Small intestine (tissue), 16 donors: ENCODE measurements around the gene ARL5B. TPM values are rescaled to one million over a fixed set of nuclear protein-coding genes. Genes with fewer than 3 reads are reported as not detected.
A peak's percentile ranks its signal among the peaks of the same experiment; 100 is the strongest.

Source experiments
- DNase-seq, 2 donors: peaks; one replicate each; pipeline versions ENCODE4 v3.0.0 to v3.0.0-alpha.2; 2013
- FAIRE-seq: peaks from 2 replicates; lab custom pipeline; 2012; peaks lifted over from hg19 to GRCh38; lab: Jason Lieb, UNC
- H3K27ac ChIP-seq, 3 donors: one replicate each; pipeline ENCODE4 v1.5.1; 2013; ENCODE audit warnings: low read length in 2 of 3, mild to moderate bottlenecking in 2 of 3, control low read depth in 1 of 3, inconsistent platforms in 1 of 3, low read depth in 1 of 3, moderate library complexity in 1 of 3
- H3K27me3 ChIP-seq, 3 donors: one replicate each; pipeline ENCODE4 v1.6.1; 2013; ENCODE audit warnings: low read length in 3 of 3, inconsistent platforms in 1 of 3; ENCODE audit not compliant: control insufficient read depth in 3 of 3, insufficient read depth in 3 of 3
- H3K36me3 ChIP-seq, 3 donors: one replicate each; pipeline ENCODE4 v1.6.1; 2013; ENCODE audit warnings: low read length in 3 of 3, inconsistent platforms in 1 of 3, low read depth in 1 of 3, mild to moderate bottlenecking in 1 of 3, moderate library complexity in 1 of 3; ENCODE audit not compliant: control insufficient read depth in 3 of 3, insufficient read depth in 2 of 3
- H3K4me1 ChIP-seq, 3 donors: one replicate each; pipeline ENCODE4 v1.6.1; 2013; ENCODE audit warnings: low read length in 2 of 3, inconsistent platforms in 1 of 3, low read depth in 1 of 3, mild to moderate bottlenecking in 1 of 3, moderate library complexity in 1 of 3; ENCODE audit not compliant: control insufficient read depth in 3 of 3, insufficient read depth in 2 of 3
- H3K4me3 ChIP-seq, 3 donors: one replicate each; pipeline ENCODE4 v1.5.1; 2013; ENCODE audit warnings: low read length in 3 of 3, control low read depth in 1 of 3, inconsistent platforms in 1 of 3, low read depth in 1 of 3, mild to moderate bottlenecking in 1 of 3, moderate library complexity in 1 of 3
- H3K9me3 ChIP-seq, 2 donors: one replicate each; pipeline ENCODE4 v1.6.1; 2013; ENCODE audit warnings: low read depth in 1 of 2, low read length in 1 of 2; ENCODE audit not compliant: control insufficient read depth in 2 of 2, insufficient read depth in 1 of 2
- WGBS, 3 donors: extraction: QIAGEN DNeasy Blood & Tissue Kit; methylation state at CpG; one replicate each; pipeline ENCODE4 v1.1.7; 2013; 5-methylcytosine and 5-hydroxymethylcytosine counted together
- long read RNA-seq, 10 donors: transcript quantifications; one replicate each; lab custom pipeline, GENCODE V29; 2026
- polyA plus RNA-seq, 4 donors: library from polyadenylated mRNA; stranded (reverse) in 3 of 4; unstranded in 1 of 4; fragments of 200-250 nt in 3 of 4; fragments of 120-200 nt in 1 of 4; gene quantifications; one replicate each; pipeline versions ENCODE4 v1.2.1 to v1.2.3, GENCODE V29; 2013
- donor health status: healthy with polysubstance abuse.
- donor health status: control.
- donor health status: control.
- donor health status: Bipolar disorder and iron deficiency.
- donor health status: healthy.

The ARL5B gene
- 10 to 100 TPM in 1 of 4 donors, 1 to 10 TPM in 3; 5.9 to 37.7 (median 7.0) TPM for polyA plus RNA-seq
- long read RNA-seq, donor 1, full-length matches to known transcripts: 11 of 11 reads
- long read RNA-seq, donor 1, partial matches to known transcripts: 0 of 11 reads
- long read RNA-seq, donor 1, other reads (novel, unspliced or antisense): 0 of 11 reads
- long read RNA-seq, donor 2, full-length matches to known transcripts: 4 of 4 reads
- long read RNA-seq, donor 2, partial matches to known transcripts: 0 of 4 reads
- long read RNA-seq, donor 2, other reads (novel, unspliced or antisense): 0 of 4 reads
- long read RNA-seq, donor 3, full-length matches to known transcripts: 7 of 7 reads
- long read RNA-seq, donor 3, partial matches to known transcripts: 0 of 7 reads
- long read RNA-seq, donor 3, other reads (novel, unspliced or antisense): 0 of 7 reads
- long read RNA-seq, donor 4: 0 reads
- long read RNA-seq, donor 5, full-length matches to known transcripts: 1 of 1 reads
- long read RNA-seq, donor 5, partial matches to known transcripts: 0 of 1 reads
- long read RNA-seq, donor 5, other reads (novel, unspliced or antisense): 0 of 1 reads
- long read RNA-seq, donor 6, full-length matches to known transcripts: 11 of 11 reads
- long read RNA-seq, donor 6, partial matches to known transcripts: 0 of 11 reads
- long read RNA-seq, donor 6, other reads (novel, unspliced or antisense): 0 of 11 reads
- long read RNA-seq, donor 7: 0 reads
- long read RNA-seq, donor 8: 0 reads
- long read RNA-seq, donor 9, full-length matches to known transcripts: 4 of 4 reads
- long read RNA-seq, donor 9, partial matches to known transcripts: 0 of 4 reads
- long read RNA-seq, donor 9, other reads (novel, unspliced or antisense): 0 of 4 reads
- long read RNA-seq, donor 10, full-length matches to known transcripts: 6 of 6 reads
- long read RNA-seq, donor 10, partial matches to known transcripts: 0 of 6 reads
- long read RNA-seq, donor 10, other reads (novel, unspliced or antisense): 0 of 6 reads

DNA sequence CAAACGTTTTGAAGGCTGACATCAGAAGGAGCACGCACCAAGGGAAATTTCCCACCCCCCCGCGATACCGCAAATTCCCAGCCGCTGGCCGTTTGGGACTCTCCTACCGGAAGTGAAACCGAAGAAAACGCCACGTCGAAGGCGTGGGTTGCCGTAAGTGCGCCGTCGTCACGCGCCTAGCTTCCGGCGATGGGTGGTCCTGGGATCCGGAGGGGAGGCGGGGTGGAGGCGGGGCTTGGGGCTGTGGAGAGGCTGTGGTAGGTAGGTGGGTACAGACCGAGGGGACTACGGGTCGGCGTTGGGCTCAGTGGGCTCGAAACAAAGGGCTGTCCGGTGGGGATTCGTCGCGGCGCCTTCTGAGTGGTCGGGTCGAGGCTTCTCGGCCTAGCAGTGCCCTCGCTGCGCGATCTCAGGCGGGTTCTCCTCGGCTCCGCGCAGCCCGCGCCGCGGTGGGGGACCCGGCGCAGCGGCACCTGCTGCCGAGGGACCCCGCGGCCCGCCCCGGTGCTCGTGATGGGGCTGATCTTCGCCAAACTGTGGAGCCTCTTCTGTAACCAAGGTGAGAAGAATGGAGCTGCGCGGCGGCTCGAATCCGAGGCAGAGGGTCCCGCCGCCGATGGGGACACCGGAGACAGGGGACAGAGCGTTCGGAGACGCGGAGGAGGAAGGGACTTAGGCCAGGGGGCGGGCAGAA is at the start of gene ARL5B:
ARL5B (plus strand) TSS at position 307 of the 694 bp plus-strand sequence; CDS start at position 514, 207 bp downstream.
- 0 to 1% (median 1%) methylated on average over 62 to 72 of the region's 72 CpGs for WGBS, 3 donors
- FAIRE-seq: no peak

DNA sequence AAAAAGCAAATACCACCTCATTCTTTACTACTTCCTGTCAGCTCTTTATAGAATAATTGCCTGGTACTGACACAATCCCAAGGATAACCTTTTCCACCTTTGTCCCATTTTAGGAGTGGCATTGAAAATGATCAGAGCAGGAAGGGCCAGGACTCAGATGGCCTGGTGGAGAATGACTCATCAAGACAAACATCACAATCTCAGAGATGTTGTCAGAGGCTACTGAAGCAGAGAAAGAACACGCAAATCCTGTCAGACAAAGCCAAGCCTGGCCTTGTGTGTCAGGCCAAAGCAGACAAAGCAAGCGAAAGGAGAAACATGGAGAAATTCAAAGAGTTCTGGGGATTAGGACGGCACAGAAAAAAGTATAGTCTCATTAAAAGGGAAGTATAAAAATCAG is 48.7 kb upstream of the ARL5B start:
- H3K27me3 ChIP-seq: no peaks in the 10 kb centered on the region
- peaks cover 2 to 14% (median 3%) of the 10 kb centered on the region in 3 donors for H3K36me3 ChIP-seq
- FAIRE-seq (no peak), DNase-seq (peak; percentile 83 to 90)
- peaks cover 0 to 11% (median 5%) of the 10 kb centered on the region in 3 donors for H3K4me1 ChIP-seq
- no peak overlapping the region for H3K4me3 ChIP-seq
- no peaks in the 10 kb centered on the region for H3K9me3 ChIP-seq
- 54 to 73% (median 71%) methylated on average over 3 of the region's 3 CpGs for WGBS, 3 donors
- H3K27ac ChIP-seq: peak overlapping the region; percentile 55 to 71 (median 58)

More for the DNA sequence above, at the start of gene ARL5B:
- peak within 1 kb of the TSS; percentile 92 to 99 (median 96) for H3K27ac ChIP-seq
- H3K4me3 ChIP-seq: peak within 1 kb of the TSS; percentile 74 to 86 (median 82)
- H3K27me3 ChIP-seq: no peaks in the 10 kb centered on the region
- peak; percentile 97 to 99 for DNase-seq
- no peaks in the 10 kb centered on the region for H3K9me3 ChIP-seq
- H3K36me3 ChIP-seq: peaks cover 0 to 13% (median 0%) of the 10 kb centered on the region in 3 donors
- peaks cover 0 to 11% (median 11%) of the 10 kb centered on the region in 3 donors for H3K4me1 ChIP-seq

DNA sequence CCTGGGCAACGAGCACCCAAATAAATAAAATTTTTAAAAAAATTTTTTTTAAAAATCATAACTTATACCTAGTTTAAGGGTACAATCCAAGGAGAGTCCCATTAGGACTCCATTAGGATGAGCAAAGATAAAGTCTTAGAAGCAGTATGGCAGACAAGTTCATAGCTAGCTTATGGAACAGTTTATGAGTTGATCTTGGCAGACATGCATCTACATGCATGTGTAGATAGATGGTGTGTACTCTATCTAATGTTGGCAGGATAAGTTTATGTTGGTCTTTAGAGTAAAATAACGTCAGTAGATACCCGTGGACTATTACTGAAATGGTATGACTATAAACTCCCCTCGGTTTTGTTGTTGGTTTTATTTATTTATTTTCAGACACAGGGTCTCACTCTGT is 48.1 kb upstream of the ARL5B start:
- Histone ChIP-seq H3K27ac (peak overlapping the region in 1 of 3 donors; percentile 58), H3K4me3 (no peak overlapping the region), H3K9me3 (no peaks in the 10 kb centered on the region), H3K4me1 (peaks cover 0 to 11% (median 5%) of the 10 kb centered on the region in 3 donors), H3K36me3 (peaks cover under 1 to 14% (median 2%) of the 10 kb centered on the region in 3 donors), H3K27me3 (no peaks in the 10 kb centered on the region)
- DNase-seq (no peak), FAIRE-seq (no peak)
- 97 to 98% (median 98%) methylated on average over 4 of the region's 4 CpGs for WGBS, 3 donors

GRCh38 chr10:18615618-18616017 is 43.6 kb upstream of the ARL5B start:
- H3K4me1 ChIP-seq: peaks cover 0 to 3% (median 0%) of the 10 kb centered on the region in 3 donors
- H3K9me3 ChIP-seq: no peaks in the 10 kb centered on the region
- 89 to 95% (median 91%) methylated on average over 4 of the region's 4 CpGs for WGBS, 3 donors
- FAIRE-seq (no peak), DNase-seq (no peak)
- no peaks in the 10 kb centered on the region for H3K27me3 ChIP-seq
- no peak overlapping the region for H3K27ac ChIP-seq
- no peak overlapping the region for H3K4me3 ChIP-seq
- peaks cover 2 to 6% (median 2%) of the 10 kb centered on the region in 3 donors for H3K36me3 ChIP-seq

DNA sequence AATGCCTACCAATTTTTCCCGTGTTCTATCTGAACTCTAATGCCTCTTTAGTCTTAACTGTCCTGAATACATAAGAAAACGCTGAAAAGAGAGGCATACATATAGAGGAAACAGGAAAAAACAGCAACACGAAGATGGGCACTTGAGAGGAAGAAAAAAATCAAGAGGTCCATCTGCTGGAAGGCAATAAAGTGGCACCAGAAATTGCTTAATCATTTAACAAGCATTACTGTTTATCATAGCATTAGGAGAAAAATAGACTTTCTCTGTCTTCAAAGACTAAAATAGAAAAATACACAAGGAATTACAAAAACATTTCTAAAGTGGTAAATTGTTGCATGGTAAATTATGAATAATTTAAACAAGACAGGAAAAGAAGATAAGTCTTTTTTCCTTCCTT is 42.9 kb upstream of the ARL5B start:
- H3K9me3 ChIP-seq: no peaks in the 10 kb centered on the region
- no peak overlapping the region for H3K27ac ChIP-seq
- no peaks in the 10 kb centered on the region for H3K27me3 ChIP-seq
- FAIRE-seq: no peak
- H3K4me3 ChIP-seq: no peak overlapping the region
- peaks cover 0 to 3% (median 0%) of the 10 kb centered on the region in 3 donors for H3K4me1 ChIP-seq
- peaks cover 1 to 6% (median 2%) of the 10 kb centered on the region in 3 donors for H3K36me3 ChIP-seq
- WGBS, 3 donors: 57 to 63% (median 62%) methylated on average over 3 of the region's 3 CpGs
- no peak for DNase-seq

DNA sequence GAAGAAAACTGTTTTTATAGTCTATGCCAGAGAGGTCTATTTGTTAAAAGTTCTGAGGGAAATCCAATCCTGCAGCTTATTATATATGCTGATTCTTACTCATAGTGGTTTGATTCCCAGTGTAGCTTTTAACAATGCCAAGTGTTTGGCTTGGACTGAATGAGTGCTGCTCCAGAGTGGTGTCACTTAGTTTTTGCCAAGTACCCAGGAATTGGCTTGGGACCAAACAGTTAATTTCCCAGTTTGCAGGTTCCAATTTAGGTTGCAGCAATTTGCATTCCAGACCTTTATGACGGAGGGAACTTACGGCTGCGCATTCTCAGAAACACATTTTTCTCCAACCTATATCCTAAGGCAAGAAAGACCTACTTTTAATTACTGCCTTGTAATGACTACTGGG is 40.2 kb upstream of the ARL5B start:
- 98 to 99% (median 98%) methylated on average over 3 of the region's 3 CpGs for WGBS, 3 donors

DNA sequence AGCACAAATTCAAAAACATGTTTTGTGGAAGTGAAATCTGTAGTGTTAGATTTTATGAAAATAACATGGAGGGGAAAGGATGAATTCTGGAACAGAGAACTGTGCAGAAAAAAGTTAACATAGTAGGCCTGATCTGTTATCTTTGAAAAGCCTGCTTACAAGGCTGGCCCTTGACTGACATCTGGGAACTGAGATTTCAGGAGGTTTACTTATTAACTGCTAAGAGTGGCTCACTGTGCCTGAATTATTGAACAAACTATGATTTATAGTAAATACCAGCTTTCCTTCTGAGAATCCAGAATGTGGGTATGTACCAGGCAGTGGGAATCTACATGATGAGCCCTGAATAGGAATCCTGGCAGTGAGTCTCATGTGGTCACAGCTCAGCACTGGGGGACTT is 38.4 kb upstream of the ARL5B start:
- peaks cover 0 to 3% (median 0%) of the 10 kb centered on the region in 3 donors for H3K4me1 ChIP-seq
- peaks cover 0 to 2% (median 2%) of the 10 kb centered on the region in 3 donors for H3K36me3 ChIP-seq
- peak overlapping the region in 1 of 3 donors; percentile 39 for H3K27ac ChIP-seq
- no peaks in the 10 kb centered on the region for H3K27me3 ChIP-seq
- FAIRE-seq (no peak), DNase-seq (no peak)
- no peak overlapping the region for H3K4me3 ChIP-seq
- no peaks in the 10 kb centered on the region for H3K9me3 ChIP-seq

More for the DNA sequence above, 40.2 kb upstream of the ARL5B start:
- Histone ChIP-seq H3K36me3 (peaks cover 0 to 2% (median 0%) of the 10 kb centered on the region in 3 donors), H3K27me3 (no peaks in the 10 kb centered on the region), H3K4me1 (peaks cover 0 to 3% (median 0%) of the 10 kb centered on the region in 3 donors), H3K27ac (no peak overlapping the region), H3K9me3 (no peaks in the 10 kb centered on the region), H3K4me3 (no peak overlapping the region)
- DNase-seq (no peak), FAIRE-seq (no peak)
